Stimulated activated CD4-positive, alpha-beta T cell treated with anti-CD3 and anti-CD28 coated beads, Interleukin-1b, Interleukin-23, amount 100 ng/mL, for 1 hour (primary cell): ENCODE data around the gene CLTB.
A peak's percentile ranks its signal among the peaks of the same experiment; 100 is the strongest.
"Not testable (repeated sequence)": the region's sequence is repeated elsewhere in the genome, so short reads cannot be mapped to it uniquely, and the experiment has no call there.

Experiments
- DNase-seq, 2 donors: peaks; one replicate each; pipeline ENCODE4 v3.0.0-alpha.2; 2020; ENCODE audit warnings: low read depth in 2 of 2

Gene CLTB

GRCh38 chr5:176415952-176416924 is at the start of gene CLTB:
Gene CLTB (minus strand): TSS chr5:176416539. CDS start chr5:176416363, 176 bp downstream.
- peak; percentile 83 to 89 for DNase-seq

GRCh38 chr5:176463113-176463764 is 46.9 kb upstream of the CLTB start:
- DNase-seq, result no peak

GRCh38 chr5:176461349-176461748 is 45.0 kb upstream of the CLTB start:
- no peak for DNase-seq

- no peak for DNase-seq
Observed at GRCh38 chr5:176458904-176459561, 42.7 kb upstream of the CLTB start.

GRCh38 chr5:176454724-176455394 is 38.5 kb upstream of the CLTB start:
- DNase-seq, result no peak

- DNase-seq, result no peak
Observed at GRCh38 chr5:176450077-176450476, 33.7 kb upstream of the CLTB start.

- DNase-seq, result peak; percentile 95 to 99
Observed at GRCh38 chr5:176447978-176448608, 31.8 kb upstream of the CLTB start, which contains the start of gene FAF2. Gene FAF2 (plus strand): TSS chr5:176448385. CDS start chr5:176448408, 23 bp downstream.

GRCh38 chr5:176447591-176447977 is 31.2 kb upstream of the CLTB start:
- DNase-seq, result no peak

GRCh38 chr5:176446884-176447590 is 30.7 kb upstream of the CLTB start:
- no peak for DNase-seq

GRCh38 chr5:176446028-176446665 is 29.8 kb upstream of the CLTB start:
- DNase-seq, result no peak

- DNase-seq, result no peak
Observed at GRCh38 chr5:176444742-176445141, 28.4 kb upstream of the CLTB start.

GRCh38 chr5:176442911-176443310 is 26.6 kb upstream of the CLTB start:
- DNase-seq, result not testable (repeated sequence)

- DNase-seq, result no peak
Observed at GRCh38 chr5:176441921-176442323, 25.6 kb upstream of the CLTB start.

- DNase-seq, result no peak
Observed at GRCh38 chr5:176440927-176441706, 24.8 kb upstream of the CLTB start.

GRCh38 chr5:176438959-176439757 is 22.8 kb upstream of the CLTB start:
- DNase-seq, result no peak

- DNase-seq, result no peak
Observed at GRCh38 chr5:176436656-176437055, 20.3 kb upstream of the CLTB start.

GRCh38 chr5:176432707-176433106 is 16.4 kb upstream of the CLTB start:
- DNase-seq, result no peak

GRCh38 chr5:176429972-176430371 is 13.6 kb upstream of the CLTB start:
- no peak for DNase-seq
